Progenitor cell of endocrine pancreas (in vitro differentiated cells): ENCODE measurements around the gene ARSJ. TPM values are rescaled to one million over a fixed set of nuclear protein-coding genes. Genes with fewer than 3 reads are reported as not detected.

Source experiments
- DNase-seq: peaks from one replicate; pipeline ENCODE4 v3.0.0; 2021; ENCODE audit warnings: low spot score; ENCODE audit not compliant: unreplicated experiment
- H3K27ac Mint-ChIP-seq: 2 replicates; pipeline ENCODE4 v1.8.0; 2021; ENCODE audit warnings: mild to moderate bottlenecking, moderate library complexity, mixed read lengths
- H3K27me3 Mint-ChIP-seq: 2 replicates; pipeline ENCODE4 v1.8.0; 2021; ENCODE audit warnings: mixed read lengths
- H3K36me3 Mint-ChIP-seq: 2 replicates; pipeline ENCODE4 v1.8.0; 2022; ENCODE audit warnings: mixed read lengths; ENCODE audit not compliant: insufficient read depth
- H3K4me1 Mint-ChIP-seq: 2 replicates; pipeline ENCODE4 v1.8.0; 2021; ENCODE audit warnings: low read depth, mixed read lengths
- H3K4me3 Mint-ChIP-seq: 2 replicates; pipeline ENCODE4 v1.8.0; 2021; ENCODE audit warnings: low read depth, mild to moderate bottlenecking, moderate library complexity, mixed read lengths
- H3K9me3 Mint-ChIP-seq: 2 replicates; pipeline ENCODE4 v1.8.0; 2021; ENCODE audit warnings: low read depth, mixed read lengths
- total RNA-seq: library from RNA; stranded (reverse); gene quantifications from 2 replicates; pipeline ENCODE4 v1.2.1, GENCODE V29; 2021
- TF ChIP-seq, protein P1 (sequence below): fragments of 200-600 bp; sonication (generic); IDR thresholded peaks from one replicate; pipeline ENCODE4 v1.5.0; 2021; ENCODE audit warnings: antibody characterized with exemption, mild to moderate bottlenecking; ENCODE audit not compliant: unreplicated experiment

The ARSJ gene
- total RNA-seq, 1 donor from 2014 or later, result 0.46 TPM

DNA sequence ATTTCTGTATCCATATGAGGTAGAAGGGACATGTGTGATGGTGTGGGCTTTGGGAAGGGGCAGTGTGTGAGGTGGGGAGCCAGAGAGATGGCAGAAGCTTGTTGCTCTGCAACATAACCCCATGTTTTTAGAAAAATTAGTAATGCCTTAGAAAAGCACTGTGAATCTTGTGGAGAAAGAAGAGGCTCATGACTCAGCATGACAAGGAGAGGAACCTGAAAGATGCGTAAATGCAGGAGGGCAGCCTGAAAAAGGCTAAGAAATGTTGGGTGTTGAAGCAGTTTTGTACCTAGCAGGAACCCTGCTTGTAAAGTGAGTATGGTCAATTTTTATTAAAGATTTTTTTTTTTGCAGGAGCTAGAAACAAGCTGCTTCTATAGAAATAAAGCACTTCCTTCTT is 59.8 kb downstream of the ARSJ start:
- peaks cover 1% of the 10 kb centered on the region for H3K4me1 Mint-ChIP-seq
- H3K27ac Mint-ChIP-seq, result no peak overlapping the region
- no peaks in the 10 kb centered on the region for H3K36me3 Mint-ChIP-seq
- DNase-seq, result no peak
- no peaks in the 10 kb centered on the region for H3K9me3 Mint-ChIP-seq
- no peaks in the 10 kb centered on the region for H3K27me3 Mint-ChIP-seq
- H3K4me3 Mint-ChIP-seq, result no peak overlapping the region
- TF ChIP-seq, protein P1, sequence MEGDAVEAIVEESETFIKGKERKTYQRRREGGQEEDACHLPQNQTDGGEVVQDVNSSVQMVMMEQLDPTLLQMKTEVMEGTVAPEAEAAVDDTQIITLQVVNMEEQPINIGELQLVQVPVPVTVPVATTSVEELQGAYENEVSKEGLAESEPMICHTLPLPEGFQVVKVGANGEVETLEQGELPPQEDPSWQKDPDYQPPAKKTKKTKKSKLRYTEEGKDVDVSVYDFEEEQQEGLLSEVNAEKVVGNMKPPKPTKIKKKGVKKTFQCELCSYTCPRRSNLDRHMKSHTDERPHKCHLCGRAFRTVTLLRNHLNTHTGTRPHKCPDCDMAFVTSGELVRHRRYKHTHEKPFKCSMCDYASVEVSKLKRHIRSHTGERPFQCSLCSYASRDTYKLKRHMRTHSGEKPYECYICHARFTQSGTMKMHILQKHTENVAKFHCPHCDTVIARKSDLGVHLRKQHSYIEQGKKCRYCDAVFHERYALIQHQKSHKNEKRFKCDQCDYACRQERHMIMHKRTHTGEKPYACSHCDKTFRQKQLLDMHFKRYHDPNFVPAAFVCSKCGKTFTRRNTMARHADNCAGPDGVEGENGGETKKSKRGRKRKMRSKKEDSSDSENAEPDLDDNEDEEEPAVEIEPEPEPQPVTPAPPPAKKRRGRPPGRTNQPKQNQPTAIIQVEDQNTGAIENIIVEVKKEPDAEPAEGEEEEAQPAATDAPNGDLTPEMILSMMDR, result no peak

DNA sequence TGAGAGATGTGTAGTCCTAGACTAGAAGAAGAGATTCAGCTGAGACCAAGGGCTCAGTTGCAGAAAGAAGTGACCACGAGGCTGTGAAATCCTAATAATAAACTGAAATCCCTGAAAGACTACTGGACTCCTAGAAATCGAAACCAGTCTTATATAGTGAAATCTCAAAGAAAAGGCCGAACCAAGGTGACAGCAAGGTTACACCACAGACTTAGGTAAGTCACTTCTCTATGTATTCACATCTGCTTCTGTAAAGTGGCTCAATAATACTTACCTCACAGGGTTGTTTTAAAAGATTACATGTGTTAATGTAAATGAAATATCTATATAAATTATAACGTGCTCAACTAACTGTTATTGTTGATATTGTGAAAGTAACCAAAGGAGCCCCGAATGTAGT is 60.3 kb downstream of the ARSJ start:
- H3K27me3 Mint-ChIP-seq, result no peaks in the 10 kb centered on the region
- TF ChIP-seq, protein P1, result no peak
- H3K27ac Mint-ChIP-seq, result no peak overlapping the region
- H3K36me3 Mint-ChIP-seq, result no peaks in the 10 kb centered on the region
- no peaks in the 10 kb centered on the region for H3K9me3 Mint-ChIP-seq
- DNase-seq, result no peak
- peaks cover 1% of the 10 kb centered on the region for H3K4me1 Mint-ChIP-seq
- H3K4me3 Mint-ChIP-seq, result no peak overlapping the region

DNA sequence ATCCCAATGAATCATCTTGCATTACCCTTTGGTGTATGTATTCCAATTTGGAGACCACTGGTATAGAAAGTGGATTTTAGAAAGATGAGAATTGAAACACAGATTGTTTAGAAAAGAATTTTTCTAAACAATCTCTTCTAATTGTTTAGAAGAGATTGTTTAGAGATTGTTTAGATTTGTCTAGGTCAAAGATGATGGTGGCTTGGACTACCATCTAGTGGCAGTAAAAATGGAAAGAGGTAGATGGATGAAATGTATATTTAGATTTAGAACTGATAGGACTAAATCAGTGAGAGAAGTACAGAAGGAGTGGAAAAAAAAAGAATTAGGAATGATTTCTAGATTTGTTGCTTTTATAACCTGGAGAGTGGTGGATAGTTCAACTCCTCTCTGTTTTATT is 70.6 kb downstream of the ARSJ start:
- no peak overlapping the region for H3K27ac Mint-ChIP-seq
- TF ChIP-seq, protein P1, result no peak
- H3K27me3 Mint-ChIP-seq, result no peaks in the 10 kb centered on the region
- no peaks in the 10 kb centered on the region for H3K36me3 Mint-ChIP-seq
- DNase-seq, result no peak
- H3K9me3 Mint-ChIP-seq, result peaks cover 3% of the 10 kb centered on the region
- no peaks in the 10 kb centered on the region for H3K4me1 Mint-ChIP-seq
- no peak overlapping the region for H3K4me3 Mint-ChIP-seq

DNA sequence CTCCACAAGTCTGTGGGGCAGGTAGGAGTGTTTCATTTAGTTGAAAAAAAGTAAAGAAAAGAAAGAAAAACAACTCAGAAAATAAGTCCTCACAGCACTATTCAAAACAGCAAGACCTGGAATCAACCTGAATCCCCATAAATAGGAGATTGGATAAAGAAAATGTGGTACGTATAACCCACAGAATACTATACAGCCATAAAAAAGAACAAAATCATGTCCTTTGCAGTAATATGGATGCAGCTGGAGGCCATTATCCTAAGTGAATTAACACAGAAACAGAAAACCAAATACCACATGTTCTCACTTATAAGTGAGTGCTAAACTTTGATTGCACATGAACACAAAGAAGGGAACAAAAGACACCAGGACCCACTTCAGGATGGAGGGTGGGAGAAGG is 71.9 kb downstream of the ARSJ start:
- H3K27me3 Mint-ChIP-seq, result no peaks in the 10 kb centered on the region
- H3K9me3 Mint-ChIP-seq, result peaks cover 7% of the 10 kb centered on the region
- H3K4me1 Mint-ChIP-seq, result peaks cover 6% of the 10 kb centered on the region
- H3K4me3 Mint-ChIP-seq, result no peak overlapping the region
- TF ChIP-seq, protein P1, result no peak
- no peak for DNase-seq
- H3K36me3 Mint-ChIP-seq, result no peaks in the 10 kb centered on the region
- no peak overlapping the region for H3K27ac Mint-ChIP-seq

DNA sequence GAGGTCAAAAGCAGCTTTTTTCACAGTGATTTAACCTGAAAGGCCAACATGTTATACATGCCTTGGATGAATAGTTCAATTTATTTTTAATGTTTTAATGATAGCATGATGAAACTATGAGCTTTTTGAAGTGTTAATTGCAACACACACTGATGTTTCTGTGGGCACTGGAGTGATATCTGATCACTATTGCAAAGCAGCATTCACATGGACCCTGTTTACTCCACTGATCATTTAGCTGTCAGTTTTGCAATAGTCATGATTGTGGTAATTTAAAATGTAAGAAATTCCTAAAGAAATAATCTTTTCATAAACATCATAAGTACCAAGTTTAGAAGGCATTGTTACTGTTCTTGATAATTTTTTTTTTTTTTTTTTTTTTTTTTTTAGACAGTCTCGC is 74.1 kb downstream of the ARSJ start:
- Mint-ChIP-seq H3K27me3 (no peaks in the 10 kb centered on the region), H3K4me1 (peaks cover 15% of the 10 kb centered on the region), H3K4me3 (no peak overlapping the region), H3K9me3 (peaks cover 7% of the 10 kb centered on the region), H3K36me3 (no peaks in the 10 kb centered on the region), H3K27ac (no peak overlapping the region)
- TF ChIP-seq, protein P1, result no peak
- no peak for DNase-seq

DNA sequence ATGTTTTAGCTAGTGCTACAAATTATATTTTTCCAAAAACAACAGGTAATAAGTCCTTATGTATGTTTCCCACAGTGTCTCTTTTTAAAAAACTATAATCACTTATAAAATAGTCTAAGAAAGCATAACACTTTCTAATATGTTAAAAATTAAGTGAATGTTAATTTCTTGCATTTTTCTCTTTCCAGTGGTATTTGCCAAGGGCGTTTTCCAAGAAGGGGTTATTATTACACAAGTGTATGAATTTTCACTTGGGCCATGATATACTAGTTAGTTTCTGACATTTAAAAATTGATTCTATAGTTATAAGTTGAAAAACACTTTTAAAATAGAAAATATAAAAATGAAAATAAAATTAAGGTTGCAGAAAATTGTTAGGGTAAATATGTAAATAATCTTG is 74.6 kb downstream of the ARSJ start:
- TF ChIP-seq, protein P1, result no peak
- DNase-seq, result no peak
- peaks cover 15% of the 10 kb centered on the region for H3K4me1 Mint-ChIP-seq
- no peaks in the 10 kb centered on the region for H3K27me3 Mint-ChIP-seq
- H3K4me3 Mint-ChIP-seq, result no peak overlapping the region
- no peak overlapping the region for H3K27ac Mint-ChIP-seq
- no peaks in the 10 kb centered on the region for H3K36me3 Mint-ChIP-seq
- H3K9me3 Mint-ChIP-seq, result peaks cover 7% of the 10 kb centered on the region
